IMR-90 (cell line): ENCODE data around the gene GPRIN2. TPM values are rescaled to one million over a fixed set of nuclear protein-coding genes. Genes with fewer than 3 reads are reported as not detected.

Experiments
- ATAC-seq: fragments of 200-7000 bp; cut with Tn5 transposase; 2 replicates; pipeline ENCODE4 v1.9.1; 2020; ENCODE audit warnings: low read depth, mild to moderate bottlenecking, moderate library complexity
- BruUV-seq: library from RNA; stranded (reverse); fragments of 400-500 nt; replicated peaks from 2 replicates; lab custom pipeline; 2021; lab: Mats Ljungman, UMichigan
- CTCF ChIA-PET: fragments of 300-600 bp; formaldehyde crosslinking; extraction: SDS; loops from one replicate; lab custom pipeline; 2021; ENCODE audit warnings: antibody characterized with exemption; lab: Yijun Ruan, JAX
- POLR2A ChIA-PET: fragments of 300-600 bp; sonication (Branson Sonifier 250); formaldehyde crosslinking; loops from one replicate; lab custom pipeline; 2022; ENCODE audit warnings: antibody characterized with exemption; ENCODE audit not compliant: unreplicated experiment; lab: Charles Lee
- DNase-seq: peaks from one replicate; pipeline ENCODE4 v3.0.0; 2013
- H2AFZ ChIP-seq: replicated peaks from 2 replicates; pipeline ENCODE3; 2013; ENCODE audit warnings: low read length, mild to moderate bottlenecking; ENCODE audit not compliant: poor library complexity
- H2AK5ac ChIP-seq: 2 replicates; pipeline ENCODE4 v1.6.1; 2013; ENCODE audit warnings: low read depth, low read length, inconsistent platforms
- H2AK9ac ChIP-seq: replicated peaks from 2 replicates; pipeline ENCODE3; 2013; ENCODE audit warnings: mild to moderate bottlenecking, low read depth, low read length, moderate library complexity; ENCODE audit not compliant: poor library complexity
- H2BK120ac ChIP-seq: 2 replicates; pipeline ENCODE4 v1.6.1; 2013; ENCODE audit warnings: low read depth, low read length, inconsistent platforms
- H2BK15ac ChIP-seq: 3 replicates; pipeline ENCODE4 v1.6.1; 2013; ENCODE audit warnings: low read depth, low read length, inconsistent platforms
- H2BK20ac ChIP-seq: 2 replicates; pipeline ENCODE4 v1.6.1; 2013; ENCODE audit warnings: low read depth, mild to moderate bottlenecking, inconsistent platforms, low read length, moderate library complexity
- H2BK5ac ChIP-seq: 2 replicates; pipeline ENCODE4 v1.6.1; 2013; ENCODE audit warnings: mild to moderate bottlenecking, low read depth, low read length, inconsistent platforms; ENCODE audit not compliant: poor library complexity, severe bottlenecking
- H3K14ac ChIP-seq: replicated peaks from 2 replicates; pipeline ENCODE4 v1.6.1; 2013; ENCODE audit warnings: low read depth, low read length, inconsistent platforms
- H3K18ac ChIP-seq: 2 replicates; pipeline ENCODE4 v1.6.1; 2013; ENCODE audit warnings: low read depth, low read length, control low read depth
- H3K23ac ChIP-seq: 2 replicates; pipeline ENCODE4 v1.6.1; 2013; ENCODE audit warnings: low read depth, low read length, inconsistent platforms
- H3K27ac ChIP-seq: 2 replicates; pipeline ENCODE4 v1.5.1; 2013; ENCODE audit warnings: mild to moderate bottlenecking, control low read depth, low read length; ENCODE audit not compliant: insufficient read depth
- H3K27me3 ChIP-seq: 2 replicates; pipeline ENCODE4 v1.6.1; 2013; ENCODE audit warnings: low read length; ENCODE audit not compliant: control insufficient read depth, insufficient read depth
- H3K36me3 ChIP-seq: 2 replicates; pipeline ENCODE4 v1.6.1; 2013; ENCODE audit warnings: low read length, mixed read lengths; ENCODE audit not compliant: control insufficient read depth, insufficient read depth
- H3K4ac ChIP-seq: 2 replicates; pipeline ENCODE4 v1.6.1; 2013; ENCODE audit warnings: low read depth, low read length, inconsistent platforms
- H3K4me1 ChIP-seq: 2 replicates; pipeline ENCODE4 v1.6.1; 2013; ENCODE audit warnings: low read length, mixed read lengths; ENCODE audit not compliant: control insufficient read depth, insufficient read depth
- H3K4me2 ChIP-seq: 2 replicates; pipeline ENCODE4 v1.6.1; 2013; ENCODE audit warnings: low read depth, mild to moderate bottlenecking, control low read depth, low read length, moderate library complexity
- H3K4me3 ChIP-seq: 2 replicates; pipeline ENCODE4 v1.5.1; 2013; ENCODE audit warnings: low read depth, mild to moderate bottlenecking, control low read depth, low read length, moderate library complexity; ENCODE audit not compliant: insufficient read depth
- H3K56ac ChIP-seq: 2 replicates; pipeline ENCODE4 v1.6.1; 2013; ENCODE audit warnings: low read length, inconsistent platforms; ENCODE audit not compliant: insufficient read depth; ENCODE audit errors: extremely low read depth
- H3K79me1 ChIP-seq, 2 experiments: 2 replicates each; pipeline ENCODE4 v1.6.1; 2013; ENCODE audit warnings: low read length in 2 of 2, inconsistent platforms in 1 of 2, low read depth in 1 of 2
- H3K9ac ChIP-seq: 2 replicates; pipeline ENCODE4 v1.6.1; 2013; ENCODE audit warnings: low read depth, low read length, control low read depth
- H3K9me1 ChIP-seq: 2 replicates; pipeline ENCODE4 v1.6.1; 2013; ENCODE audit warnings: low read length, inconsistent platforms; ENCODE audit not compliant: insufficient read depth
- H3K9me3 ChIP-seq: 2 replicates; pipeline ENCODE4 v1.6.1; 2013; ENCODE audit warnings: low read length; ENCODE audit not compliant: control insufficient read depth, insufficient read depth
- H4K20me1 ChIP-seq: 2 replicates; pipeline ENCODE4 v1.6.1; 2013; ENCODE audit warnings: low read length, inconsistent platforms; ENCODE audit not compliant: insufficient read depth
- H4K5ac ChIP-seq: 2 replicates; pipeline ENCODE4 v1.6.1; 2013; ENCODE audit warnings: mild to moderate bottlenecking, low read depth, low read length, control low read depth
- H4K8ac ChIP-seq, 2 experiments: 2 replicates each; pipeline ENCODE4 v1.6.1; 2013; ENCODE audit warnings: low read depth in 2 of 2, low read length in 2 of 2, control low read depth in 1 of 2, inconsistent platforms in 1 of 2
- H4K91ac ChIP-seq: 2 replicates; pipeline ENCODE4 v1.6.1; 2013; ENCODE audit warnings: low read depth, low read length, inconsistent platforms; ENCODE audit not compliant: insufficient read depth
- BHLHE40 ChIP-seq: fragments of 150-350 bp; IDR thresholded peaks from 2 replicates; pipeline ENCODE4 v1.6.1; 2016; ENCODE audit warnings: mild to moderate bottlenecking, low read depth, low read length
- CEBPB ChIP-seq: IDR thresholded peaks from 2 replicates; pipeline ENCODE4 v1.6.1; 2012; ENCODE audit warnings: low read depth, low read length, improper control_type of control experiment
- FOS ChIP-seq: fragments of 150-350 bp; IDR thresholded peaks from 2 replicates; pipeline ENCODE4 v1.6.1; 2016; ENCODE audit warnings: low read depth, low read length
- MAZ ChIP-seq: IDR thresholded peaks from 2 replicates; pipeline ENCODE4 v1.6.1; 2012; ENCODE audit warnings: low read depth, mild to moderate bottlenecking, low read length, improper control_type of control experiment, moderate library complexity, borderline replicate concordance
- MXI1 ChIP-seq: IDR thresholded peaks from 2 replicates; pipeline ENCODE4 v1.6.1; 2012; ENCODE audit warnings: low read depth, mild to moderate bottlenecking, low read length, moderate library complexity, borderline replicate concordance
- POLR2A ChIP-seq: IDR thresholded peaks from 2 replicates; pipeline ENCODE4 v1.6.1; 2012; ENCODE audit warnings: mild to moderate bottlenecking, low read depth, low read length
- RAD21 ChIP-seq: IDR thresholded peaks from 2 replicates; pipeline ENCODE4 v1.6.1; 2012; ENCODE audit warnings: low read length, improper control_type of control experiment
- RCOR1 ChIP-seq: IDR thresholded peaks from 2 replicates; pipeline ENCODE4 v1.6.1; 2012; ENCODE audit warnings: mild to moderate bottlenecking, low read length, improper control_type of control experiment; ENCODE audit not compliant: insufficient replicate concordance
- SMC3 ChIP-seq: fragments of 150-350 bp; IDR thresholded peaks from 2 replicates; pipeline ENCODE4 v1.6.1; 2016; ENCODE audit warnings: low read depth, mild to moderate bottlenecking, antibody characterized with exemption, low read length, moderate library complexity
- WGBS, 2 experiments: methylation state at CpG; one replicate each; pipeline versions ENCODE4 v1.1.5 to v1.1.7; 2013; ENCODE audit warnings: missing lambda C conversion rate in 2 of 2; ENCODE audit not compliant: insufficient read length in 1 of 2; ENCODE audit errors: extremely low coverage in 2 of 2; 5-methylcytosine and 5-hydroxymethylcytosine counted together
- dilution Hi-C: fragments of 300-500 bp; cut with HindIII; formaldehyde crosslinking; loops from one replicate; pipeline ENCODE4 v1.14.3; 2018; ENCODE audit warnings: low sequenced_read_pairs; ENCODE audit not compliant: unreplicated experiment
- in situ Hi-C: fragments of 300-500 bp; cut with MboI; formaldehyde crosslinking; loops from 3 replicates; pipeline ENCODE4 v1.14.3; 2019; ENCODE audit warnings: low sequenced_read_pairs, inconsistent platforms, mixed read lengths
- intact Hi-C: fragments of 100-400 bp; cut with micrococcal nuclease; formaldehyde crosslinking; loops from 2 replicates; pipeline ENCODE4 v1.10.0; 2022
- polyA plus RNA-seq, 3 experiments: library from polyadenylated mRNA; depleted of rRNA; stranded (reverse); fragments of >200 nt; gene quantifications; 2 replicates each; pipeline ENCODE4 v1.2.3, GENCODE V29; 2012; ENCODE audit warnings: low replicate concordance in 1 of 3
- total RNA-seq: library from RNA; depleted of rRNA; stranded (reverse); fragments of >200 nt; gene quantifications from 2 replicates; pipeline ENCODE4 v1.2.3, GENCODE V29; 2012
- TF ChIP-seq, protein P1 (sequence below): fragments of 150-350 bp; IDR thresholded peaks from 2 replicates; pipeline ENCODE4 v1.6.1; 2017; ENCODE audit warnings: mild to moderate bottlenecking, antibody characterized with exemption, low read length, low read depth
- TF ChIP-seq, protein P2 (sequence below): fragments of 150-350 bp; IDR thresholded peaks from 2 replicates; pipeline ENCODE4 v1.6.1; 2016; ENCODE audit warnings: low read depth, mild to moderate bottlenecking, low read length, moderate library complexity, borderline replicate concordance
- TF ChIP-seq, protein P3 (sequence below): conservative IDR thresholded peaks from 2 replicates; pipeline ENCODE4 v1.5.1; 2012; ENCODE audit warnings: mild to moderate bottlenecking, low read depth, low read length, improper control_type of control experiment

GPRIN2 gene
- total and polyA plus RNA-seq, 2 of the 4 experiments (the other 2 are of a cell fraction) = under 0.01 TPM; not detected in 1

DNA sequence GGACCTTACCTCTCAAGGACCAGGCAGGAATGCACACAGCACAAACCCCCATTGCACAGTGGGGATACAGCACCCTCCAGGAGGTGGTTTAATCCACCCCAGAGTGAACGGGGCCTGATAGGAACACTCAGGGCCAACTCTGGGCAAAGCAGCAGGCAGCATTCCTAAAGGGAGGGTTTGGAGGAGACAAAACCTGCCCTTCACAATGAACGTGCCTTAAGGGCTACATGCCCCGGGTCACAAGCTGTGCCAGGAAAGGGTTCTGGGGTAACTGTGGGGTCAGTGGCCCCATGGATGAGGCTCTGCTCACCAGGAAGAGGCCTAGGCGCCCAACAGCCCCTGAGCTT, 1.1 kb downstream of the GPRIN2 start:
- Histone ChIP-seq H3K18ac (no peak overlapping the region), H2AK9ac (no peak overlapping the region), H3K4me1 (no peaks in the 10 kb centered on the region; the same call in 1 of the 2 replicates), H4K5ac (no peak overlapping the region), H2AFZ (no peak overlapping the region), H3K4me3 (no peak overlapping the region), H3K9me1 (no peaks in the 10 kb centered on the region; the same call in 1 of the 2 replicates), H2BK20ac (no peak overlapping the region), H3K27me3 (peaks cover 68% of the 10 kb centered on the region), H3K9me3 (no peaks in the 10 kb centered on the region), H3K4me2 (no peak overlapping the region), H3K36me3 (no peaks in the 10 kb centered on the region), H4K8ac (no peak overlapping the region), H2AK5ac (no peak overlapping the region), H3K4ac (no peak overlapping the region), H4K91ac (no peak overlapping the region), H3K27ac (no peak overlapping the region), H3K56ac (no peak overlapping the region), H2BK15ac (no peak overlapping the region), H4K20me1 (no peaks in the 10 kb centered on the region), H3K79me1 (no peaks in the 10 kb centered on the region), H3K14ac (no peak overlapping the region), H3K9ac (no peak overlapping the region), H3K23ac (no peak overlapping the region), H2BK5ac (no peak overlapping the region), H2BK120ac (no peak overlapping the region)
- in situ Hi-C loops = no loop called here
- POLR2A ChIA-PET = no interaction called here
- CTCF ChIA-PET = no interaction called here
- intact Hi-C loops = no loop called here
- 83% methylated on average over 2 of the region's 4 CpGs; no CpG with 5 or more reads in 1 of the 2 experiments for WGBS, 2 experiments
- TF ChIP-seq SMC3 (no peak), POLR2A (no peak), BHLHE40 (no peak), FOS (no peak), RAD21 (no peak), RCOR1 (no peak), CEBPB (no peak), MXI1 (no peak), MAZ (no peak)
- TF ChIP-seq, protein P1, sequence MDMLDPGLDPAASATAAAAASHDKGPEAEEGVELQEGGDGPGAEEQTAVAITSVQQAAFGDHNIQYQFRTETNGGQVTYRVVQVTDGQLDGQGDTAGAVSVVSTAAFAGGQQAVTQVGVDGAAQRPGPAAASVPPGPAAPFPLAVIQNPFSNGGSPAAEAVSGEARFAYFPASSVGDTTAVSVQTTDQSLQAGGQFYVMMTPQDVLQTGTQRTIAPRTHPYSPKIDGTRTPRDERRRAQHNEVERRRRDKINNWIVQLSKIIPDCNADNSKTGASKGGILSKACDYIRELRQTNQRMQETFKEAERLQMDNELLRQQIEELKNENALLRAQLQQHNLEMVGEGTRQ = no peak
- TF ChIP-seq, protein P2, sequence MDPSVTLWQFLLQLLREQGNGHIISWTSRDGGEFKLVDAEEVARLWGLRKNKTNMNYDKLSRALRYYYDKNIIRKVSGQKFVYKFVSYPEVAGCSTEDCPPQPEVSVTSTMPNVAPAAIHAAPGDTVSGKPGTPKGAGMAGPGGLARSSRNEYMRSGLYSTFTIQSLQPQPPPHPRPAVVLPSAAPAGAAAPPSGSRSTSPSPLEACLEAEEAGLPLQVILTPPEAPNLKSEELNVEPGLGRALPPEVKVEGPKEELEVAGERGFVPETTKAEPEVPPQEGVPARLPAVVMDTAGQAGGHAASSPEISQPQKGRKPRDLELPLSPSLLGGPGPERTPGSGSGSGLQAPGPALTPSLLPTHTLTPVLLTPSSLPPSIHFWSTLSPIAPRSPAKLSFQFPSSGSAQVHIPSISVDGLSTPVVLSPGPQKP = no peak
- TF ChIP-seq, protein P3, sequence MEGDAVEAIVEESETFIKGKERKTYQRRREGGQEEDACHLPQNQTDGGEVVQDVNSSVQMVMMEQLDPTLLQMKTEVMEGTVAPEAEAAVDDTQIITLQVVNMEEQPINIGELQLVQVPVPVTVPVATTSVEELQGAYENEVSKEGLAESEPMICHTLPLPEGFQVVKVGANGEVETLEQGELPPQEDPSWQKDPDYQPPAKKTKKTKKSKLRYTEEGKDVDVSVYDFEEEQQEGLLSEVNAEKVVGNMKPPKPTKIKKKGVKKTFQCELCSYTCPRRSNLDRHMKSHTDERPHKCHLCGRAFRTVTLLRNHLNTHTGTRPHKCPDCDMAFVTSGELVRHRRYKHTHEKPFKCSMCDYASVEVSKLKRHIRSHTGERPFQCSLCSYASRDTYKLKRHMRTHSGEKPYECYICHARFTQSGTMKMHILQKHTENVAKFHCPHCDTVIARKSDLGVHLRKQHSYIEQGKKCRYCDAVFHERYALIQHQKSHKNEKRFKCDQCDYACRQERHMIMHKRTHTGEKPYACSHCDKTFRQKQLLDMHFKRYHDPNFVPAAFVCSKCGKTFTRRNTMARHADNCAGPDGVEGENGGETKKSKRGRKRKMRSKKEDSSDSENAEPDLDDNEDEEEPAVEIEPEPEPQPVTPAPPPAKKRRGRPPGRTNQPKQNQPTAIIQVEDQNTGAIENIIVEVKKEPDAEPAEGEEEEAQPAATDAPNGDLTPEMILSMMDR = no peak
- dilution Hi-C loops = no loop called here
- no peak for DNase-seq
- ATAC-seq = no peak
- BruUV-seq = no TSS peak
